ENCODE results near the gene ETFRF1. TPM values are rescaled to one million over a fixed set of nuclear protein-coding genes. Genes with fewer than 3 reads are reported as not detected.

ETFRF1 gene
- total RNA-seq, 1 experiment from 2014 or later: 8.4 TPM

DNA sequence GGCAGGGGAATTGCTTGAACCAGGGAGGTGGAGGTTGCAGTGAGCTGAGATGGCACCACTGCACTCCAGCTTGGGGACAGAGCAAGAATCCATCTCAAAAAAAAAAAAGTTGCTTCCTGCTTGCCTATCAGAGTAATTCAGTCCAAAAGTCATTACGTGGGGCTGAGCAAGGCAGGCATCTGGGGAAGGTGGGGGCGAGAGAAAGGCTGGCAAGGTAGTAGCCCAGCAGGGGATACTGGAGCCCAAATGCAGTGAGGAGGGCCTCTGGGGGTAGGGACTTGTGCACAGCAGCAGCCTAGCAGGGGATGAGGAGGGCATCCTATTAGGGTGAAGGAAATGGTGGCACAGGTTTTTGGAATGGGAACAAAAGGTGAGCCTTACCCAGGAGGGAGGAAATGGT lies 7.1 kb downstream of the ETFRF1 start:
- Histone ChIP-seq H3K27ac (ENCODE audit: low read depth, low read length) (no peak overlapping the region), H3K4me1 (ENCODE audit: control insufficient read depth in 1 of 2, insufficient read depth in 2 of 2, low read length in 2 of 2) (no peaks in the 10 kb centered on the region), H3K4me3 (replicated peaks in 1 of 2; ENCODE audit: low read depth in 1 of 2, low read length in 2 of 2) (no peak overlapping the region), H3K36me3 (ENCODE audit: control insufficient read depth in 1 of 2, insufficient read depth in 2 of 2, low read length in 2 of 2) (peaks cover 3 to 4% of the 10 kb centered on the region in 2 experiments; a peak in 1 of 4 replicates), H3K9me3 (ENCODE audit: control insufficient read depth in 1 of 2, insufficient read depth in 1 of 2, low read depth in 1 of 2, low read length in 2 of 2) (no peaks in the 10 kb centered on the region), H3K9me2 (ENCODE audit: insufficient read depth) (no peaks in the 10 kb centered on the region), H4K20me1 (ENCODE audit: insufficient read depth) (no peaks in the 10 kb centered on the region), H2AFZ (ENCODE audit: low read depth, low read length, poor library complexity, severe bottlenecking) (no peak overlapping the region), H3K9ac (ENCODE audit: low read length) (no peak overlapping the region), H3K27me3 (ENCODE audit: insufficient read depth, low read length) (no peaks in the 10 kb centered on the region), H3K4me2 (ENCODE audit: low read length) (no peak overlapping the region), H3K79me2 (ENCODE audit: insufficient read depth, low read length) (no peaks in the 10 kb centered on the region)
- TF ChIP-seq ELF1 (IDR thresholded peaks at IDR 0.05; ENCODE audit: borderline replicate concordance, low read depth): no peak
- no peak for TF ChIP-seq MAX (IDR thresholded peaks at IDR 0.05)
- TF ChIP-seq ZFX (IDR thresholded peaks at IDR 0.05): no peak
- TF ChIP-seq FOSL1 (IDR thresholded peaks at IDR 0.05; ENCODE audit: low read depth): no peak
- TF ChIP-seq, protein P1, sequence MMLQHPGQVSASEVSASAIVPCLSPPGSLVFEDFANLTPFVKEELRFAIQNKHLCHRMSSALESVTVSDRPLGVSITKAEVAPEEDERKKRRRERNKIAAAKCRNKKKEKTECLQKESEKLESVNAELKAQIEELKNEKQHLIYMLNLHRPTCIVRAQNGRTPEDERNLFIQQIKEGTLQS (IDR thresholded peaks at IDR 0.05): no peak
- TF ChIP-seq POLR2AphosphoS5 (IDR thresholded peaks at IDR 0.05; ENCODE audit: low read depth, low read length): no peak
- no peak for TF ChIP-seq EZH2 (IDR thresholded peaks at IDR 0.05)
- TF ChIP-seq CTCF (IDR thresholded peaks at IDR 0.05 in 2 of 3, conservative IDR thresholded peaks at IDR 0.05 in 1 of 3; ENCODE audit: borderline replicate concordance in 1 of 3, insufficient read depth in 1 of 3, low read depth in 2 of 3, low read length in 2 of 3): no peak
- no peak for TF ChIP-seq EZH2phosphoT487 (IDR thresholded peaks at IDR 0.05; ENCODE audit: borderline replicate concordance)
- no peak for TF ChIP-seq JUND (IDR thresholded peaks at IDR 0.05)
- no peak for TF ChIP-seq SIN3A (IDR thresholded peaks at IDR 0.05; ENCODE audit: low read depth)
- TF ChIP-seq SP1 (IDR thresholded peaks at IDR 0.05; ENCODE audit: low read depth): no peak
- TF ChIP-seq CBX3 (IDR thresholded peaks at IDR 0.05; ENCODE audit: low read depth): no peak
- no peak for TF ChIP-seq POLR2A (IDR thresholded peaks at IDR 0.05; ENCODE audit: borderline replicate concordance, extremely low read depth, insufficient read depth, insufficient read length)
- TF ChIP-seq CEBPB (IDR thresholded peaks at IDR 0.05; ENCODE audit: low read depth): no peak
- no peak for TF ChIP-seq TCF7L2 (IDR thresholded peaks at IDR 0.05; ENCODE audit: borderline replicate concordance, extremely low read depth, insufficient read depth, insufficient read length)
- TF ChIP-seq YY1 (IDR thresholded peaks at IDR 0.05; ENCODE audit: extremely low read depth, insufficient replicate concordance, low read depth, low read length): no peak
- no peak for TF ChIP-seq ZBTB33 (IDR thresholded peaks at IDR 0.05; ENCODE audit: extremely low read depth, insufficient replicate concordance, low read length)
- POLR2A ChIA-PET: no interaction called here
- DNase-seq (ENCODE audit: low read depth, low spot score) (no peak), ATAC-seq (no peak)
- CTCF ChIA-PET: no interaction called here
- intact Hi-C loops (cut with micrococcal nuclease): no loop called here
- RAD21 ChIA-PET (ENCODE audit: low non-redundant PET in 1 of 2, low total read pairs in 2 of 2, uncharacterized antibody in 2 of 2, unreplicated experiment in 2 of 2): no interaction called here
- no TSS peak for BruUV-seq (replicated peaks)
